Vagina (tissue), 2 donors: ENCODE results near the gene CCL13.

ENCODE experiments used
- CTCF ChIP-seq, 3 experiments: fragments of 450-650 bp in 2 of 3; fragments of 200-600 bp in 1 of 3; sonication (generic) in 1 of 3; IDR thresholded peaks; one replicate each; pipeline ENCODE4 v1.5.1; 2017 to 2019; ENCODE audit warnings: antibody characterized with exemption in 3 of 3, mild to moderate bottlenecking in 2 of 3, moderate library complexity in 2 of 3
- POLR2A ChIP-seq, 2 donors: fragments of 450-650 bp; IDR thresholded peaks; one replicate each; pipeline ENCODE4 v1.6.1; 2017; ENCODE audit warnings: antibody characterized with exemption in 2 of 2, mild to moderate bottlenecking in 2 of 2, moderate library complexity in 2 of 2
- POLR2AphosphoS5 ChIP-seq, 2 donors: sonication (generic); formaldehyde crosslinking; IDR thresholded peaks; one replicate each; pipeline ENCODE4 v1.9.0; 2017; ENCODE audit warnings: antibody characterized with exemption in 2 of 2, mild to moderate bottlenecking in 2 of 2, low read depth in 1 of 2; ENCODE audit not compliant: insufficient read depth in 1 of 2

- TF ChIP-seq POLR2AphosphoS5 (IDR thresholded peaks at IDR 0.05; ENCODE audit: insufficient read depth in 1 of 2, low read depth in 1 of 2) (no peak), CTCF (IDR thresholded peaks at IDR 0.05) (no peak), POLR2A (IDR thresholded peaks at IDR 0.05) (no peak)
Measured at GRCh38 chr17:34339138-34339770, 17.0 kb upstream of the CCL13 start.
